Measurements from ENCODE around the gene PLCB1. TPM values are rescaled to one million over a fixed set of nuclear protein-coding genes. Genes with fewer than 3 reads are reported as not detected.
"Not testable (repeated sequence)": the region's sequence is repeated elsewhere in the genome, so short reads cannot be mapped to it uniquely, and the experiment has no call there.

Gene PLCB1
- total RNA-seq, 2 experiments from 2014 or later: 2.2 to 2.8 TPM

DNA sequence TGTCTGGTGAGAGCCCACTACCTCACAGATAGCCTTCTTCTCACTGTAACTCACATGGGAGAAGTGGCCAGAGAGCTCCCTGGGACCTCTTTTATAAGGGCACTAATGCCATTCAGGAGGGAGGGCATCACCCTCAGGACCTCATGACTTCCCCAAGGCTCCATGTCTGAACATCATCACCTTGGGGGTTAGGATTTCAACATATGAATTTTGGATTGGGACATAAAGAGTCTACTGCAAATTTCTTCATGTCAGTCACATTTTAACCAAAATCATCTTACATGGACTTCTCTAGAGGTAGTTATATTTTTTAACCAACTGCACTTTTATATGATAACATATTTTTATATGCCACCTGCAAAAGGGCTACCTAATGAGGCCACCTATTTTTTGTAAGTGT is 324.7 kb downstream of the PLCB1 start:
- H3K4me1 Mint-ChIP-seq: no peaks in the 10 kb centered on the region
- no peak for DNase-seq
- no peak overlapping the region for H3K27ac Mint-ChIP-seq
- no peaks in the 10 kb centered on the region for H3K9me3 Mint-ChIP-seq
- H3K36me3 Mint-ChIP-seq: no peaks in the 10 kb centered on the region
- H3K4me3 Mint-ChIP-seq: no peak overlapping the region
- no peaks in the 10 kb centered on the region for H3K27me3 Mint-ChIP-seq

DNA sequence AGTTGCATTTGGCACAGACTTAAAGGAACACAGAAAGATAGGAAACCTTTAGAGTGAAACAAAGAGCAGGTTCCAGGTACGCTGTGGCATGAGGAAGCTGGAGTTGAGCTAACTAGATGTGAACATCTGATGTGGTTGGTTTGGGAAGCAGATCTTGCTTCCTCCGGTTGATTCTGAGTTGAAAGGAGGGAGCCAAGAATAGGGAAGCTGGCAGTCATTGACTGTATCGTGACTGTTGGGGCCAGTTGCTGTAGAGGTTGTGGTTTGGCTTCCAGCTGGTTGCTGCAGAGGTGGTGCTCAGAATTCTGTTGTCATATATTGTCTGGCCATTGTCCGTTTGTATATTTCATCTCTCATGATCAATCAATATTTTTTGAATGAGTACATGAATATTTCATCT is 325.9 kb downstream of the PLCB1 start:
- Mint-ChIP-seq H3K27ac (no peak overlapping the region), H3K4me3 (no peak overlapping the region), H3K36me3 (no peaks in the 10 kb centered on the region), H3K27me3 (no peaks in the 10 kb centered on the region), H3K9me3 (no peaks in the 10 kb centered on the region), H3K4me1 (no peaks in the 10 kb centered on the region)
- DNase-seq: no peak

DNA sequence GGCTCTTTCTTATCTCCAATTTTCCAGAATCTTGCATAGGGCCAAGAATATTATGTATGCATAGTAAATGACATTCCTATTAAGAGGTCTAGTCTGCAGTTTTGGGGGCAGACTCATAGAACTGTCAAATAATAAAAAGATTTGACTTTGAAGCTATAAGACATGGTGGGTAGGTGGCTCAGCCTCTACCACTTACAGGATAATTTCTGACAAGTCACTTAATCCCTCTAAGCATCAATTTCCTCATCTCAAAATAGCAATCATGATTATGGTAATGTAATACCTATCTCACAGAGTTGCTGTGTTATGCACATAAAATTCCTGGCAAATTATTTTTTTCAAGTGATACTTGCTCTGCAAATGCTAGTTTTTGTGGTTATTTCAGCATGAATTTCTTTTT is 329.1 kb downstream of the PLCB1 start:
- Mint-ChIP-seq H3K27me3 (no peaks in the 10 kb centered on the region), H3K36me3 (peaks cover 3% of the 10 kb centered on the region), H3K27ac (no peak overlapping the region), H3K9me3 (peaks cover 4% of the 10 kb centered on the region), H3K4me3 (no peak overlapping the region), H3K4me1 (no peaks in the 10 kb centered on the region)
- DNase-seq: no peak

DNA sequence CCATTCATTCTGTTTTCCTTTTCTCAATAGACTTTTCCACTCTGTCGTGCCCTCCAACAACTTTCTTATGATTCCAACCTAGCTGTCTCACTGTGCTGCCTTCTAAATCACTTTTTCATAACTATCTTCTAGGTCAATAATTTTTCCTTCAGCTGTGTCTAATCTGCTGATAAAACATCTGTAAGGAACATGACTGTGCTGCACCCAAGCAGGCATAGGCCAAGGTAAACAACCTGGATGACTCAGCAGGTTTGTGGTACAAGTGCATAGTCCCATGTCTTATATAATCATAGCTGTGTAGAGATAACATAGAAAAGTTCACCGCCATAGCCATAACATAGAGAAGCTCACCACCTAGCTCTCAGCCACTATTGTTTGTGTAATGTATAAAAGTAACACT is 332.3 kb downstream of the PLCB1 start:
- Mint-ChIP-seq H3K27ac (no peak overlapping the region), H3K4me1 (no peaks in the 10 kb centered on the region), H3K4me3 (no peak overlapping the region), H3K36me3 (peaks cover 3% of the 10 kb centered on the region), H3K9me3 (peaks cover 4% of the 10 kb centered on the region), H3K27me3 (no peaks in the 10 kb centered on the region)
- DNase-seq: no peak

DNA sequence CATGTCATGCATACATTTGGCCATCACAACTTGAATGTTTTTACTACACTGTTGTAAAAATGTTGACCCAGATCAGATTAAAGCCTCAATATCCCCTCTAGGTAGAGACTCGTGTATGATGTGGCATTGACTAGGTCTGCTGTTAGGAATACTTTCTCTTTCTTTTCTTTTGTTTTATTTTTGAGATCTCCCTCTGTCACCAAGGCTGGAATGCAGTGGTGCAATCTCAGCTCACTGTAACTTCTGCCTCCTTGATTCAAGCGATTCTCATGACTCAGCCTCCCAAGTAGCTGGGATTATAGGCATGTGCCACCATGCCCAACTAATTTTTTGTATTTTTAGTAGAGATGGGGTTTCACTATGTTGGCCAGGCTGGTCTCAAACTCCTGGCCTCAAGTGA is 334.7 kb downstream of the PLCB1 start:
- not testable (repeated sequence) for H3K36me3 Mint-ChIP-seq, H3K9me3 Mint-ChIP-seq, H3K4me1 Mint-ChIP-seq, H3K4me3 Mint-ChIP-seq, DNase-seq, H3K27ac Mint-ChIP-seq, H3K27me3 Mint-ChIP-seq

DNA sequence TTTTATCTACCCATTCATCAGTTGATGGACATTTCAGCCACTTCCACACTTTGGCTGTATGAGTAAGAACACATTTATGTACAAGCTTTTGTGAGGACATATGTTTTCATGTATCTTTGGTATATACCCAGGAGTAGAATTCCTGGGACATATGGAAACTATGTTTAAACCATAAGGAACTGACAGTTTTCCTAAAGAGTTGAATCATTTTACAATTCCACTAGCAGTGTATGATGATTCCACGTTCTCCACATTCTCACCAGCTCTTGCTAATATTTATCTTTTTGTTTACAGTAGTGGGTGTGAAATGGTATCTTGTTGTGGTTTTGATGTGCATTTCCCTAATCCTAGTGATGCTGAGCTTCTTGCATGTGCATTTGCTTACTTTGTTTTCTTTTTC is 338.1 kb downstream of the PLCB1 start:
- H3K36me3 Mint-ChIP-seq: no peaks in the 10 kb centered on the region
- no peaks in the 10 kb centered on the region for H3K4me1 Mint-ChIP-seq
- no peak for DNase-seq
- no peaks in the 10 kb centered on the region for H3K27me3 Mint-ChIP-seq
- H3K27ac Mint-ChIP-seq: no peak overlapping the region
- H3K9me3 Mint-ChIP-seq: no peaks in the 10 kb centered on the region
- no peak overlapping the region for H3K4me3 Mint-ChIP-seq

DNA sequence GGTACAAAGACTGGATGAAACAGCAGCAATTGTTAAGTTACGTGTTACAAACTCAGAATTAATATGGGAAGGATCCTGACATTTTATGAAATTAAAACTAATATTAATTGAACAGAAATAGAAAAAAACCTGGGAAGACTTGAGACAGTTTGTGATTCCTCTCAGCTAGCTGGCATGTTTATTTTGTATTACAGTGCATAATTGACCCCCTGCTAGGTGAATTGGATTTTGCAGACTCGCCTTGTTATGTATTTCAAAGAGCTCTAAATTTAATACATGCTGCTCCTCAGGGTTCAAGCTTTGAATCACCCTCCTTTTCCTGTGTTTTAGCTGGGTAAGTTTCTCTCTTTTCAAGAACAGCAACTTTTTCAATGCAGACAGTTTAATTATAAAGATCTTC is 339.4 kb downstream of the PLCB1 start:
- H3K27me3 Mint-ChIP-seq: no peaks in the 10 kb centered on the region
- no peaks in the 10 kb centered on the region for H3K36me3 Mint-ChIP-seq
- H3K9me3 Mint-ChIP-seq: no peaks in the 10 kb centered on the region
- H3K27ac Mint-ChIP-seq: no peak overlapping the region
- no peak overlapping the region for H3K4me3 Mint-ChIP-seq
- no peaks in the 10 kb centered on the region for H3K4me1 Mint-ChIP-seq
- DNase-seq: no peak

DNA sequence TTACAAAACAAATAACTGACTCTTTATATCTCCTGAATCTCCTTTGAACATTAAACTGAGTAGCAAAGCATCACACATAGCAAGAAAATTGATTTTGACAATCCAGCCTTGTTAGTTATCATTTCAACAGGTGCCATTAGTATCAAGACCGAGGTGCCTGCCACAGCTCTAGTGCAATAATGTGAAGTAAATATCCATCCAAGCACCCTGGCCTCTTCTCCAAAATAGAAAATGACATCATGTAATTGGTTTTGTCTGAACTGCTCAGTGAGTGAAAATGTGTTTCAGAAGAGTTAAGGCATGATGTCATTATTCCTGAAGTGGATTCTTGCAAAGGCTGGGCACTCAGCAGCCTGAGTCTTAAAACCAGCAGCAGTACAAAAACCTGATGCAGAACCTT is 341.4 kb downstream of the PLCB1 start:
- no peak overlapping the region for H3K4me3 Mint-ChIP-seq
- no peak overlapping the region for H3K27ac Mint-ChIP-seq
- no peaks in the 10 kb centered on the region for H3K36me3 Mint-ChIP-seq
- no peak for DNase-seq
- peaks cover 2% of the 10 kb centered on the region for H3K9me3 Mint-ChIP-seq
- H3K27me3 Mint-ChIP-seq: no peaks in the 10 kb centered on the region
- H3K4me1 Mint-ChIP-seq: no peaks in the 10 kb centered on the region

DNA sequence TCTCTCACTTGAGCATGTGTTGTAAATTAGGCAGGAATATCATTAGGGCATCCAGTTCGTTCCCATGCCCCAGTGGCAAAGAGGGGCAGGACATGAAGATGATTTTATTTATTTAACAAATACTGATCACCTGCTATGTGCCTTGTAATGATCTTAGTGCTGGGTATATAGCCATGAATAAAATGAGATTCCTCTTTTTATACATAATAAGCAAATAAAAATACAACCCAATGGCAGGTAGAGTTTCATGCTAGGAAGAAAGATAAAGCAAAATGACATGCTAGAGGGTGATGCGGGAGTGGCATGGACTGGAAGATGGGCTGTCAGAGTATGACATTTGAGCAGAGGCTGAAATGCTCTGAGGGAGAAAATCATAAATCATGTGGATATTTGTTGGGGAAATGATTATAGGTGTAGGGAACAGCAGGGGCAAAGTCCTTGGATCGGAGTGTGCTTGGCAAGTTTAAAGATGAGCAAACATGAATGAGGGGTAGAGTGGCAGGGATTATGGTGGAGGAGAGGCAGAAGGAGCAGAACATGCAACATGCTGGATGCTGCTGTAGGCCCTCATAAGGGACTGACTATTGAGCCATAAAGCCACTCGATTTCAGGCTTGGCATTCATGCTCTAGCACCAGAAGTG is 342.1 kb downstream of the PLCB1 start:
- Mint-ChIP-seq H3K4me1 (no peaks in the 10 kb centered on the region), H3K36me3 (no peaks in the 10 kb centered on the region), H3K27me3 (no peaks in the 10 kb centered on the region), H3K9me3 (peaks cover 2% of the 10 kb centered on the region), H3K27ac (no peak overlapping the region), H3K4me3 (no peak overlapping the region)
- no peak for DNase-seq

DNA sequence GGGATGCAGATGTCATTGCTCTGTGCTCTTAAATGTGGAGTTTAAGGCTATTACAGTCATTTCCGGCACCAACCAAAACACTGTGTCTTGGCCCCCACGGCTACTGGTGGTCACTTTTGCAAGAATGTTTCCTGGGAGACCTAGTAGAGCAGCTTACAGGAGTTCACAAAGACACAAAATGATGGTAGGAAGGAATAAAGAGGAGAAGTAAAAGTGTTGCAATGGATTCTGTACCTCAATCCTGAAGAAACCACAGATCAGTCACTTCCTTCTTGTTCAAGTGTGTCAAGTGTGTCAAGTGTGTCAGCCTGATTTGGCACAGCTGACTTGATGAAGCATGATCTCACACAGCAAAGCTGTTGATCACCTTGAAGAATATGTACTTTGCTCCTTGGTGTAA is 344.0 kb downstream of the PLCB1 start:
- peaks cover 2% of the 10 kb centered on the region for H3K9me3 Mint-ChIP-seq

DNA sequence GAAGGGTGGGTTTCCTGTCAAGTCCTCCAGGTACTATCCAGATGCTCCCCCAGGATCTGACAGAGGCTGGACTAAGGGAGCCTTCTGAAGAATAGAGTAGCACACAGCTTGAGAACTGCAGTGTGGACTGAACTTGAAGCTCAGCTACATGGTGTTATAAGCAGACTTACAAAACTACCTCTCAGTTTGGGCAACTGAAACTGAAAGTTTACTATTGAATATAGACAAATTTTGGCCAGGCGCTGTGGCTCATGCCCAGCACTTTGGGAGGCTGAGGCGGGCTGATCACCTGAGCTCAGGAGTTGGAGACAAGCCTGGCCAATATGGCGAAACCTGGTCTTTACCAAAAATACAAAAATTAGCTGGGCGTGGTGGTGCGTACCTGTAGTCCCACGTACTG is 348.5 kb downstream of the PLCB1 start:
- Mint-ChIP-seq H3K9me3 (peaks cover 2% of the 10 kb centered on the region), H3K36me3 (no peaks in the 10 kb centered on the region), H3K27ac (no peak overlapping the region), H3K4me1 (no peaks in the 10 kb centered on the region), H3K27me3 (no peaks in the 10 kb centered on the region), H3K4me3 (no peak overlapping the region)
- no peak for DNase-seq

More for the DNA sequence above, 344.0 kb downstream of the PLCB1 start:
- Mint-ChIP-seq H3K4me1 (no peaks in the 10 kb centered on the region), H3K4me3 (no peak overlapping the region), H3K36me3 (no peaks in the 10 kb centered on the region), H3K27me3 (no peaks in the 10 kb centered on the region), H3K27ac (no peak overlapping the region)
- DNase-seq: no peak

DNA sequence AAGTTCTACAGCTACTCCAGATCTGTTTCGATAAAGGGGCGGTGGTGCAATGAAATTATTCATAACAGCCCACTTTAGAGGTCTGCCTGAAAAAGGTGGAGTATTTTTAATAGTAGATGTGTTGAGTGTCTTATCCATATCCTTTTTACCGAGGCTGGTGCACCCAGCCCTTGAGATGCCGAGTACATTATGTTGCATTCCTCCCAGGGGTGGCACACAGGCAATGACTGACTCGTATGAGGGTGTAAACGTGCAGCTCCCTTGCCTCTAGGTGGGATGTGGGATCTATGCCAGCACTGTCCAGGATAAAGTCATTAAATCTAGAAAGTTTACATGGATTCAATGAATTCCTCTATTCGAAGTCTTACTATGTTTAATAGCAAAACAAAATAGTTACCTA is 355.6 kb downstream of the PLCB1 start:
- Mint-ChIP-seq H3K9me3 (peaks cover 1% of the 10 kb centered on the region), H3K27ac (no peak overlapping the region), H3K4me3 (no peak overlapping the region), H3K36me3 (no peaks in the 10 kb centered on the region), H3K27me3 (no peaks in the 10 kb centered on the region), H3K4me1 (no peaks in the 10 kb centered on the region)
- no peak for DNase-seq

DNA sequence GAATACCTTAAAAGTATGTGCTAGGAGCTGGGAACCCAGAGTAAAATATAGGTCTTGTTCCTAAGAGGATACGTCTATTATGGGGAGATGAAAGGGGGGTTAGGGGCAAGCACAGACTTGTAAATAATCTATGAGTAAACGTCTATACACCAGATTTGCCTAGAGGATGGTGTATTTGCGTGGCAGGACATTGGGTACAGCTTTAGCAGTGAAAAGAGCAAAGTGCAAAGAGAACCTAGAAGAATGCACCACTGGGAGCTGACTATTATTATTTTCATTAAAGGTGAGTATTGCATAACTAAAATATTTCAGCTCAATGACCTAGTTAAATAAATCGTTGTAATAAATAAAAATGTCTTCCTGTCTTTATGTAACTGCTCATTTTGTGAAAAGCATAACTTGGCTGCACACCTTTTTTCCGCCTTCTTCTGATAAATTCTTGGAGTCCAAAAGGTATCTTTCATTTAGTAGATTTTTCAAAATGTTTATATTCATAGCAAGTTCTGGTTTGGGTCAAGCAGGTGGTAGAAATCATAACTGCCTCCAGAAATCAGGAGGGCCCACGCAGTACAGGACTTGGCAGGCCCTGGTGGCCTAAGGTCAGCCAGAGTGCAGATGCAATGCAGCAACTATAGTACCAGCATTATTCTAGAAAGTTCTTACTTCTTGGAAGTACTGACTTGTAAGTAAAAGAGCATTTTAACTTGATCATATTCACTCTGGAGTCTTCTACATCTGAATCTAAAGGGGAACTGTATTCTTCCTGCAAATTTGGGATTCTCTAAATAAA is 357.2 kb downstream of the PLCB1 start:
- peaks cover 1% of the 10 kb centered on the region for H3K9me3 Mint-ChIP-seq
- H3K27ac Mint-ChIP-seq: no peak overlapping the region
- no peaks in the 10 kb centered on the region for H3K27me3 Mint-ChIP-seq
- no peaks in the 10 kb centered on the region for H3K4me1 Mint-ChIP-seq
- H3K4me3 Mint-ChIP-seq: no peak overlapping the region
- DNase-seq: no peak
- no peaks in the 10 kb centered on the region for H3K36me3 Mint-ChIP-seq

DNA sequence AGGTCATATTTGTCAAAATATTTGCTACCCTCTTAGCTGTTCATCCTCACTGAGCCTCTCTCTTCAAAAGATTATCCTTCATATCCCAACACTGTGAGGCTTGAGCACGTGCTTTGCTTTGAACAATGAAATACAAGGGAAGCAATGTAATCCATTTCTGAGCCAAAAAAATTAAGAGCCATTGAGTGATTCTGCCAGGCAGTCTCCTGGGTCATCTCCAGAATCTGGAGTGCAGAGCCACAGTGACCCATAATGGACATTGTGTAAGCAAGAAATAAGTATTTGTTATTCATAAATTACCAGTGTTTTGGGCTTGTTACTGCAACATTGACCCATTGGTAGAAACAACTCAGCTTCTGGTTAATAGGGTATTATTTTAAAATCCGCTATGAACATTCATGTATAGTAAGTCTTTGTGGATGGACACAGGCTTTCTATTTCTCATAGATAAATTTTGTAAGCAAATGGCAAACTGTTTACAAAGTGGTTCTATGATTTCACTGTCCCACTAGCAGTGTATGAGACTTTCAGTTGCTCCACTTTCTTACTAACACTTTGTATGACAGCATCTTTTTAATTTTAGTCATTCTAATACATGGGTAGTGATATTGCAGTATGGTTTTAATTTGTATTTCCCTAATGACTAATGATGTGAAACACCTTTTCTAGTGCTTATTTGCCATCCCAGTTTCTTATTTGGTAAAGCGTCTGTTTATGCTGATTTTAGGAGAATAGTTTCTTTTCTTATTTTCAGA is 358.2 kb downstream of the PLCB1 start:
- Mint-ChIP-seq H3K27me3 (no peaks in the 10 kb centered on the region), H3K4me3 (no peak overlapping the region), H3K27ac (no peak overlapping the region), H3K36me3 (no peaks in the 10 kb centered on the region), H3K4me1 (no peaks in the 10 kb centered on the region), H3K9me3 (peaks cover 1% of the 10 kb centered on the region)
- no peak for DNase-seq

DNA sequence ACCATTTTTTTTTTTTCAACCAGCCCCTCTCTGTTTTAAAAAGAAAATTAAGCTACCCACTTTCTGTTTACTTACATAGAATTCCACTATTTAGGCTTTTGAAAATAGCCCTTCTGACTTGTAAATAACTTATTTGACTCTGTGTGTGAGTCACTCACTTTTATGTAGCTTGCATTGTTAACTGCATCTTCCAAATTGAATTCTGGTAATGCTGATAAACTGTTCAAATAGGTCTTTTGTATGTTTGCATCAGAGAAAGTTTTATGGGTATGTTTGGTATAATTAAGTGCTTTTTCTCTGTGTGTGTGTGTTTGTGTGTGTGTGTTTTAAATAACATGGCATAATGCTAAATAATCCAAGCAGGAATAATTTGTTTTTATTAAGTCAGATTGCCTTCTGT is 360.1 kb downstream of the PLCB1 start:
- H3K27me3 Mint-ChIP-seq: no peaks in the 10 kb centered on the region
- H3K27ac Mint-ChIP-seq: no peak overlapping the region
- no peak overlapping the region for H3K4me3 Mint-ChIP-seq
- H3K9me3 Mint-ChIP-seq: no peaks in the 10 kb centered on the region
- no peaks in the 10 kb centered on the region for H3K36me3 Mint-ChIP-seq
- DNase-seq: no peak
- no peaks in the 10 kb centered on the region for H3K4me1 Mint-ChIP-seq
